SU-DHL-6 (cell line): ENCODE results near the gene PRRC2C.

Source experiments
- H2AFZ ChIP-seq: fragments of 200-600 bp; sonication (generic); 2 replicates; pipeline ENCODE4 v1.6.1; 2014; ENCODE audit warnings: low read depth, mild to moderate bottlenecking, moderate library complexity, mixed read lengths, antibody characterized with exemption, low read length; ENCODE audit not compliant: severe bottlenecking
- H3F3A ChIP-seq: fragments of 200-600 bp; shearing (Covaris generic); 2 replicates; pipeline ENCODE4 v1.6.0; 2016; ENCODE audit warnings: antibody characterized with exemption, mild to moderate bottlenecking; ENCODE audit not compliant: insufficient read depth
- H3K27ac ChIP-seq: fragments of 200-600 bp; sonication (generic); 2 replicates; pipeline ENCODE4 v1.5.1; 2016; ENCODE audit warnings: low read depth, mild to moderate bottlenecking, low read length, moderate library complexity, mixed read lengths
- H3K27me3 ChIP-seq: fragments of 200-600 bp; sonication (generic), shearing (Covaris generic); 2 replicates; pipeline ENCODE4 v1.6.0; 2014; ENCODE audit warnings: mild to moderate bottlenecking, low read length
- H3K36me3 ChIP-seq: fragments of 200-600 bp; sonication (generic); 2 replicates; pipeline ENCODE4 v1.6.1; 2014; ENCODE audit warnings: mild to moderate bottlenecking, low read length, mixed read lengths
- H3K4me2 ChIP-seq: fragments of 300-600, 200-600 bp; shearing (Covaris generic), sonication (generic); 2 replicates; pipeline ENCODE4 v1.6.0; 2014; ENCODE audit warnings: low read length, low read depth, mild to moderate bottlenecking; ENCODE audit not compliant: poor library complexity, severe bottlenecking
- H3K4me3 ChIP-seq: fragments of 200-600 bp; sonication (generic); 2 replicates; pipeline ENCODE4 v1.5.1; 2014; ENCODE audit warnings: antibody characterized with exemption, low read length, mild to moderate bottlenecking, mixed read lengths; ENCODE audit not compliant: insufficient read depth, poor library complexity, severe bottlenecking
- H3K79me2 ChIP-seq: fragments of 200-600 bp; sonication (generic); 2 replicates; pipeline ENCODE4 v1.6.1; 2014; ENCODE audit warnings: mild to moderate bottlenecking, low read length, moderate library complexity; ENCODE audit not compliant: insufficient read depth
- H3K9ac ChIP-seq: fragments of 200-600 bp; sonication (generic); 2 replicates; pipeline ENCODE4 v1.7.0; 2014; ENCODE audit warnings: mild to moderate bottlenecking, low read length
- H3K9me2 ChIP-seq: fragments of 200-600 bp; sonication (generic); replicated peaks from 2 replicates; pipeline ENCODE4 v1.6.1; 2014; ENCODE audit warnings: low read length; ENCODE audit not compliant: insufficient read depth
- H3K9me3 ChIP-seq: fragments of 200-600 bp; sonication (generic); 2 replicates; pipeline ENCODE4 v1.6.1; 2014; ENCODE audit warnings: low read length, mixed read lengths; ENCODE audit not compliant: insufficient read depth
- H4K20me1 ChIP-seq: fragments of 200-600 bp; sonication (generic); 2 replicates; pipeline ENCODE4 v1.6.1; 2014; ENCODE audit warnings: low read depth, mild to moderate bottlenecking, antibody characterized with exemption, low read length, moderate library complexity, mixed read lengths
- CTCF ChIP-seq: fragments of 200-600 bp; sonication (generic); IDR thresholded peaks from one replicate; pipeline ENCODE4 v1.5.1; 2017; ENCODE audit warnings: antibody characterized with exemption, mild to moderate bottlenecking, low read length, moderate library complexity; ENCODE audit not compliant: insufficient read depth, poor library complexity, severe bottlenecking
- EZH2phosphoT487 ChIP-seq: fragments of 200-600 bp; sonication (generic), shearing (Covaris generic); conservative IDR thresholded peaks from 2 replicates; pipeline ENCODE4 v1.6.1; 2018; ENCODE audit warnings: mild to moderate bottlenecking, antibody characterized with exemption, low read length, moderate library complexity, mixed read lengths

Gene PRRC2C

DNA sequence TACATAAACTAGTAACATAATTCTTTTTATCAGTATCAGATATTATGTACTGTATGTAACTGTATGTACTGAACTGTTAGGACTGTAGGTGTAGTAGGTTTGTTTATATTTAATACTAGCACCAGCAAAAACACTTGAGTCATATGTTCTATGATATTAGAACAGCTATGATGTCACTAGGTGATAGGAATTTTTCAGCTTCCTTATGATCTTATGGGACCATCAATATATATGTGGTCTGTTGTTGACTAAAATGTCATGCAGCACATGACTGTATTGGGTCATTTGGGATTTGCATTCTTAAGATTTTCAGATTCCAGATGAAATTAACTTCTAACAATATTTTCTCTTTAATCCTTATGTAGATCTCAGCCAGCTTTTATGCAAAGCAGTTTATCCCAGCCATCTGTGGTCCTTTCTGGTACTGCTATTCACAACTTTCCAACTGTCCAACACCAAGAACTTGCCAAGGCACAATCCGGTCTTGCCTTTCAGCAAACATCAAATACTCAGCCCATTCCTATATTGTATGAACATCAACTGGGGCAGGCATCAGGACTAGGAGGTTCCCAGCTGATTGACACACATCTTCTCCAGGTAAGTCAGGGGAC is 98.4 kb downstream of the PRRC2C start:
- Histone ChIP-seq H3K4me2 (no peak overlapping the region), H3K27me3 (no peaks in the 10 kb centered on the region), H3K27ac (no peak overlapping the region), H3K9me3 (no peaks in the 10 kb centered on the region), H3K9me2 (no peaks in the 10 kb centered on the region), H3K9ac (no peak overlapping the region), H3F3A (no peaks in the 10 kb centered on the region), H3K36me3 (peaks cover 76% of the 10 kb centered on the region), H4K20me1 (no peaks in the 10 kb centered on the region), H2AFZ (no peak overlapping the region), H3K4me3 (no peak overlapping the region), H3K79me2 (no peaks in the 10 kb centered on the region)
- TF ChIP-seq CTCF, result no peak
- no peak for TF ChIP-seq EZH2phosphoT487

DNA sequence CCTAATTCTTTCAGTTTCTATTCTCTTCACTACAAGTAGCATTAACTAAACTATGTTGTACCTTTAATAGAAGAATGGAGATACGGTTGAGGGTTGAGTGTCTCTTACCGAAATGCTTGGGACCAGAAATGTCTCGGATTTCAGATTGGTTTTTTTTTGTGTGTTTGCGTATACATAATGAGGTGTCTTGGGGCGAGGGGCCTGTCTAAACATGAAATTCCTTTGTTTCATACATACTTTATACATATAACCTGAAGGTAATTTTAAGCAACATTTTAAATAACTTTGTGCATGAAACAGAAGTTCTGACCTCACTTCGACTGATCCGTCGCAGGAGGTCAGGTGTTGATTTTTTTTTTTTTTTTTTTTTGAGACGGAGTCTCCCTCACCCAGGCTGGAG is 100.4 kb downstream of the PRRC2C start:
- Histone ChIP-seq H3K9me2 (no peaks in the 10 kb centered on the region), H2AFZ (no peak overlapping the region), H3F3A (no peaks in the 10 kb centered on the region), H3K27me3 (no peaks in the 10 kb centered on the region), H3K9ac (no peak overlapping the region), H3K79me2 (no peaks in the 10 kb centered on the region), H4K20me1 (no peaks in the 10 kb centered on the region), H3K9me3 (no peaks in the 10 kb centered on the region), H3K36me3 (peaks cover 78% of the 10 kb centered on the region), H3K4me2 (no peak overlapping the region), H3K4me3 (no peak overlapping the region), H3K27ac (no peak overlapping the region)
- no peak for TF ChIP-seq EZH2phosphoT487
- no peak for TF ChIP-seq CTCF

DNA sequence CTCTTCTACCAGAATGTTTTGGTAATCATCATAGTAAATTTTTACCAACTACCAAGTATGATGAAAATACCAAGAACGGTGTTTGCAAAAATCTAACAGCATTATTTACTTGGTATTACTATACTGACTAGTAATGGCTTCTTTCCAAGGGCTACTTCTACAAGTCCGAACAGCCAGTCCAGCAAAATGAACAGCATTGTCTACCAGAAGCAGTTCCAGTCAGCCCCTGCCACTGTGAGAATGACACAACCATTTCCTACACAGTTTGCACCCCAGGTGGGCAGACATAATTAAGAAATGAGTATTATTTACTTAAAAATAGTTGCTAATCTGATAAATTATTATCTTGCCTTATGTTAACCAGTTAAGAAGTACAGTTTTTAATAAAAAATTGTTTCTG is 102.9 kb downstream of the PRRC2C start:
- H3K9ac ChIP-seq, result no peak overlapping the region
- TF ChIP-seq CTCF (no peak), EZH2phosphoT487 (no peak)
- H3K27ac ChIP-seq, result no peak overlapping the region
- H3K4me3 ChIP-seq, result no peak overlapping the region
- no peak overlapping the region for H3K4me2 ChIP-seq
- no peaks in the 10 kb centered on the region for H3K27me3 ChIP-seq
- H3K9me3 ChIP-seq, result no peaks in the 10 kb centered on the region
- H3F3A ChIP-seq, result no peaks in the 10 kb centered on the region
- H4K20me1 ChIP-seq, result no peaks in the 10 kb centered on the region
- no peaks in the 10 kb centered on the region for H3K79me2 ChIP-seq
- peaks cover 80% of the 10 kb centered on the region for H3K36me3 ChIP-seq
- no peaks in the 10 kb centered on the region for H3K9me2 ChIP-seq
- no peak overlapping the region for H2AFZ ChIP-seq
